ENCODE data around the gene COL2A1.

GRCh38 chr12:48036818-48037217, 32.5 kb upstream of the COL2A1 start:
- TF ChIP-seq CTCF (IDR thresholded peaks at IDR 0.05; ENCODE audit: low read depth, low read length) (no peak), EZH2phosphoT487 (IDR thresholded peaks at IDR 0.05; ENCODE audit: low read depth) (no peak)
